Ascending aorta (tissue), 2 donors: ENCODE data around the gene EP400. TPM values are rescaled to one million over a fixed set of nuclear protein-coding genes. Genes with fewer than 3 reads are reported as not detected.

Experiments
- DNase-seq, 2 donors: peaks; one replicate each; pipeline ENCODE4 v3.0.0-alpha.2; 2019; ENCODE audit warnings: low spot score in 2 of 2
- H3K27ac ChIP-seq, 2 donors: fragments of 200-600 bp; sonication (generic); one replicate each; pipeline ENCODE4 v1.5.1; 2016 to 2017; ENCODE audit warnings: mild to moderate bottlenecking in 1 of 2
- H3K27me3 ChIP-seq: fragments of 200-600 bp; sonication (generic); one replicate; pipeline ENCODE4 v1.5.1; 2017
- H3K36me3 ChIP-seq, 2 donors: fragments of 200-600 bp; sonication (generic); one replicate each; pipeline ENCODE4 v1.5.1; 2016
- H3K4me1 ChIP-seq, 2 donors: fragments of 200-600 bp; sonication (generic); one replicate each; pipeline ENCODE4 v1.5.1; 2016 to 2017; ENCODE audit warnings: mild to moderate bottlenecking in 1 of 2
- H3K4me3 ChIP-seq, 2 donors: fragments of 200-600 bp; sonication (generic); one replicate each; pipeline ENCODE4 v1.5.1; 2016 to 2017; ENCODE audit warnings: mild to moderate bottlenecking in 1 of 2
- H3K9me3 ChIP-seq, 2 donors: fragments of 200-600 bp; sonication (generic); one replicate each; pipeline ENCODE4 v1.5.1; 2016
- intact Hi-C: fragments of 100-400 bp; cut with DNase I; formaldehyde crosslinking; loops from one replicate; pipeline ENCODE4 v1.15.1; 2023
- total RNA-seq: library from RNA; depleted of rRNA; stranded (reverse); fragments of >200 nt; gene quantifications from one replicate; pipeline ENCODE4 v1.1.0, GENCODE V29; 2016
- TF ChIP-seq, protein P1 (sequence below), 3 experiments: fragments of 200-600 bp in 2 of 3; fragments of 450-650 bp in 1 of 3; sonication (generic) in 2 of 3; IDR thresholded peaks; one replicate each; pipeline ENCODE4 v1.5.1; 2016 to 2019; ENCODE audit warnings: antibody characterized with exemption in 3 of 3, mild to moderate bottlenecking in 1 of 3, moderate library complexity in 1 of 3

The EP400 gene
- total RNA-seq, 1 donor from 2014 or later, result 23.3 TPM

DNA sequence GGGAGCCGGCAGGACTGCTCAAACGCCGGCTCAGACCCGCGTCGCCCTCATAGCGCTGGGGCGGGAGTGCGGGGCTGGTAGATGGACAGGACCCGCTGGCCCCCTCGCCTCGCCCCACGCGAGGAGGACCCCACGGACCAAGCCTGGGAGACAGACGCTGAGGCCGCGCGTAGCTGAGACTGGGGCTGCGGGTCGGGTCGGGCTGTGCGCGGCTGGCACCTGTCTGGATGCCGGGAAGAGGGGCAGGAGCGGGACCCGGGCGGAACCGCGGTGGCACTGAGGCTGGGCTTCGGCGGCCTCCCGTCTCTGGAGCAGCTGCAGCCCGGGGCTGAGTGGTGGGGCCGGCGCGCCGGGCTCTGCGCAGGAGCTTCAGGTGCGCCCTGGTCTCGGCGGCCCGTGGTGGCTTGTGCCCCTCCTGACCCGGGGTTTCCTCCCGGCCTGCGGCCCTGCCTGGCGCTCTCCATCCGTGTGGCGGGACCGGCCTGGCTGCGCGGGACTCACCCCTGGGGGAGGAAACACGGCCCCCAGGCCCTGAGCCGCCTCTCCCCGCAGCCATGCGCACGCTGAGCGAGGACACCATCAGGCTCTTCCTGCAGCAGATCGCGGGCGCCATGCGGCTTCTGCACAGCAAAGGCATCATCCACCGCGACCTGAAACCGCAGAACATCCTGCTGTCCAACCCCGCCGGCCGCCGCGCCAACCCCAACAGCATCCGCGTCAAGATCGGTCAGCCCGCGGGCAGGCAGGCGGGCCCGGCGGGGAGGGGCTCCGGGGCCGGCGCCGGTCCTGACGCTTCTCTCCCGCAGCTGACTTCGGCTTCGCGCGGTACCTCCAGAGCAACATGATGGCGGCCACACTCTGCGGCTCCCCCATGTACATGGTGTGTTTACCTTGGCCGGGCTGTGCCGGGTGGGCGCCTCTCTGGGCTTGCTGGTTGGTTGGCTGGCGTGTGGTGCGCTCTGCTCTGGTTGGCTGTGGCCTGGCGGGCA, 41.4 kb upstream of the EP400 start:
- no peak overlapping the region for H3K4me3 ChIP-seq
- TF ChIP-seq, protein P1, sequence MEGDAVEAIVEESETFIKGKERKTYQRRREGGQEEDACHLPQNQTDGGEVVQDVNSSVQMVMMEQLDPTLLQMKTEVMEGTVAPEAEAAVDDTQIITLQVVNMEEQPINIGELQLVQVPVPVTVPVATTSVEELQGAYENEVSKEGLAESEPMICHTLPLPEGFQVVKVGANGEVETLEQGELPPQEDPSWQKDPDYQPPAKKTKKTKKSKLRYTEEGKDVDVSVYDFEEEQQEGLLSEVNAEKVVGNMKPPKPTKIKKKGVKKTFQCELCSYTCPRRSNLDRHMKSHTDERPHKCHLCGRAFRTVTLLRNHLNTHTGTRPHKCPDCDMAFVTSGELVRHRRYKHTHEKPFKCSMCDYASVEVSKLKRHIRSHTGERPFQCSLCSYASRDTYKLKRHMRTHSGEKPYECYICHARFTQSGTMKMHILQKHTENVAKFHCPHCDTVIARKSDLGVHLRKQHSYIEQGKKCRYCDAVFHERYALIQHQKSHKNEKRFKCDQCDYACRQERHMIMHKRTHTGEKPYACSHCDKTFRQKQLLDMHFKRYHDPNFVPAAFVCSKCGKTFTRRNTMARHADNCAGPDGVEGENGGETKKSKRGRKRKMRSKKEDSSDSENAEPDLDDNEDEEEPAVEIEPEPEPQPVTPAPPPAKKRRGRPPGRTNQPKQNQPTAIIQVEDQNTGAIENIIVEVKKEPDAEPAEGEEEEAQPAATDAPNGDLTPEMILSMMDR (IDR thresholded peaks at IDR 0.05), result no peak
- intact Hi-C loops, result no loop called here
- peaks cover 4 to 10% of the 10 kb centered on the region in 2 donors for H3K4me1 ChIP-seq
- DNase-seq, result no peak
- peaks cover 66 to 68% of the 10 kb centered on the region in 2 donors for H3K36me3 ChIP-seq
- H3K27me3 ChIP-seq, result no peaks in the 10 kb centered on the region
- H3K27ac ChIP-seq, result no peak overlapping the region
- no peaks in the 10 kb centered on the region for H3K9me3 ChIP-seq

DNA sequence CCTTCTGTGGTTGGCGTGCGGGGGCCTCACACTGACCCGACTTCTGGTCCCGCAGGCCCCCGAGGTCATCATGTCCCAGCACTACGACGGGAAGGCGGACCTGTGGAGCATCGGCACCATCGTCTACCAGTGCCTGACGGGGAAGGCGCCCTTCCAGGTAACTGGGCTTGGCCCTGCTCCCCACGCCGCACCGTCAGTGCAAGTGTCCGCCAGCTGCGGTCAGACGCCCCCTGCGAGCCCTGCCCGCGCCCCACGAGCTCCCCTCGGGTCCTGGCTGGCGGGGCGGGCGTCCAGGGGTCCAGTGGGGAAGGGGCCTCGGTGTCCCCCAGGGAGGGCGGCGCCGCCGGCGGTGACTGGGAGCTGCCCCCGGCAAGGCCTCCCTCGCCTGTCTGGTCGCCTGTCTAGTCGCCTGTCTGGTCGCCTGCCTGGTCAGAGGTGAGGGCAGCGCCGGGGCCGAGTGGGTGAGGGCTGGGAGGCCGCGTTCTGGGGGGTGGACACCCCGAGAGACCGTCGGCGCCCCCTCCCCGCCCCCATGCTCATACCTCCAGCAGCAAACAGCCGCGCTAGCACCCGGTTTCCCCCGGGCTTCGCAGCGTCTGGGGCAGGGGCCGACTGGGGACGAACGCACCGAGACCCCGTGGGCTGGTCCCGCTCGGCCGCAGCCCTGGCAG, 40.5 kb upstream of the EP400 start:
- Histone ChIP-seq H3K36me3 (peaks cover 74 to 75% of the 10 kb centered on the region in 2 donors), H3K27me3 (no peaks in the 10 kb centered on the region), H3K27ac (no peak overlapping the region), H3K4me3 (no peak overlapping the region), H3K9me3 (no peaks in the 10 kb centered on the region), H3K4me1 (peaks cover 4 to 10% of the 10 kb centered on the region in 2 donors)
- intact Hi-C loops, result no loop called here
- TF ChIP-seq, protein P1 (IDR thresholded peaks at IDR 0.05), result no peak
- no peak for DNase-seq

DNA sequence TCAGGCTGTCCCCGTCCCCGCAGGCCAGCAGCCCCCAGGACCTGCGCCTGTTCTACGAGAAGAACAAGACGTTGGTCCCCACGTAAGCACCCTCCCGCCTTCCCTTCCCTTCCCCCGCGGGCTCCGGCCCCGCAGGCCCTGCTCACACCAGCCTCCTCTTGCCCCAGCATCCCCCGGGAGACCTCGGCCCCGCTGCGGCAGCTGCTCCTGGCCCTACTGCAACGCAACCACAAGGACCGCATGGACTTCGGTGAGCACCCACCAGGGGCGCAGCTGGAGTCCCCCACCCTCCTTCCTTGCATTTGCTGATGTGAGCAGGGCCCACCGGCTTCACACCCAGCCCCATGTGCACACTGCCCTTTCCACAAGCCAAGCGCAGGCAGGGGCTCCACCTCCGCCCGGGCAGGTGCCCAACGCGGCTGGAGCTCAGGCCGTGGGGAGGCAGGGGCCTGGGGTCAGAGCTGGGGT, 40.0 kb upstream of the EP400 start:
- no peak for DNase-seq
- Histone ChIP-seq H3K4me1 (peaks cover 4 to 10% of the 10 kb centered on the region in 2 donors), H3K27me3 (no peaks in the 10 kb centered on the region), H3K27ac (no peak overlapping the region), H3K9me3 (no peaks in the 10 kb centered on the region), H3K4me3 (no peak overlapping the region), H3K36me3 (peaks cover 80 to 81% of the 10 kb centered on the region in 2 donors)
- TF ChIP-seq, protein P1 (IDR thresholded peaks at IDR 0.05), result no peak
- intact Hi-C loops, result no loop called here

DNA sequence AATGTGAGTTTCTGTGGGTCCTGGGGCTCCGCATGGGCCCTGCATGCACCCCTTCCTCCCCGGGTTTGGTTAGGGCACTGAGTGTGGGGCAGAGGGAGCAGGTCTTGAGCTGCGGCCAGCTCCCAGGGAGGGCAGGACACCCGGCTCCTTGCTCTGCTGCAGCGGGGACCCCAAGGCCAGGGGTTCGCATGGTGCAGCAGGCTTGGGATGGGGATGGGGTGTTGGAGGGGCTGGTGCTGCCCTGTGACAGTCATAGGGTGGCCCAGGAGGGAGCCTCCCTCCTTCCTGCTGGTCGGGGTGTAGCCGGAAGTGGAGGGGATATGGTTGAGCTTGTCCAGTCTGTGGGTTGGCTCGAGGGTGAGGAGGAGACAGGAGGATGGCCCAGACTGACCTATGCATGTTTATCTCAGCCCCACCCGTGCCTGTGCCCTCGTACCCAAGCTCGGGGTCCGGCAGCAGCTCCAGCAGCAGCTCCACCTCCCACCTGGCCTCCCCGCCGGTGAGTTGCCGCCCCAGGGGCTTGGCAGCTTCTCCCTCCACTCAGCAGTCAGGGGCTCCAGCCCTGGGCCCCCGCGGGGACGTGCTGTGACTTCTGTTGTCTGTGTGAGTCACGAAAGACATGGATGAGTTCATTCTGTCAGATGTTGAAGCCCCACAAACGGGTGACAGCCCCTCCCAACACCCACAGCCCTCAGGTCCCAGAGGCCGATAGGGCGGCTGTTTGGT, 39.3 kb upstream of the EP400 start:
- TF ChIP-seq, protein P1 (IDR thresholded peaks at IDR 0.05), result no peak
- intact Hi-C loops, result no loop called here
- Histone ChIP-seq H3K36me3 (peaks cover 87 to 88% of the 10 kb centered on the region in 2 donors), H3K27me3 (no peaks in the 10 kb centered on the region), H3K27ac (no peak overlapping the region), H3K4me3 (no peak overlapping the region), H3K9me3 (no peaks in the 10 kb centered on the region), H3K4me1 (peaks cover 4 to 10% of the 10 kb centered on the region in 2 donors)
- no peak for DNase-seq

DNA sequence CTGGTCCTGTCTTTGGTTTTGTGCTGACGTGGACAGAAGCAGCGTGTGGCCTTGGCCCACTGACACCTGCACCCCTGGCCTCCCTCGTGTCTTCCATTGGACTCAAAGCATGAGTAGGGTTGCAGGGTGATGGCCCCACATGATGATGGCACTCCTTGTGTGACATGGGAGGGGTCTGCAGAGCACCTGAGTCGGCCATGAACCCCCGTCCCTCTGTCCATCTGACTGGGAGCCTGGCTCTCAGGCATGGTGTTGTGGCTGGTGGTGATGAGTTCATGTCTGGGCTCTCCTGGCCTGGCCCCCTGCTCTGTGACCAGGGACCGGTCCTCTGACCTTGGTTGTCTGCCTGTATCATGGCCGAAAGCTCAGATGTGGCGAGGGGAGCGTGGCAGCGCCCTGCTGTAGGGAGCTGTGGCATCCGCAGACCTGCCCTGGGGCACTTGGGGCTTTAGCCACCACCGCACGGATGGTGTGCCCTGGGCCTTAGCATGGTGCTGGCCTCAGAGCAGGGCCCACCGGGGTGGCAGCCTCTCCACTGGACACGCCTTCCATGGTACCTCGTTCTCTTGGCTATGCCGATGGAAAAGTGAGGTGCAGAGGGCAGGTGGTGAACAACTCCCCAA, 38.6 kb upstream of the EP400 start:
- Histone ChIP-seq H3K4me3 (no peak overlapping the region), H3K27me3 (no peaks in the 10 kb centered on the region), H3K36me3 (peaks cover 94 to 95% of the 10 kb centered on the region in 2 donors), H3K9me3 (no peaks in the 10 kb centered on the region), H3K4me1 (peaks cover 4 to 10% of the 10 kb centered on the region in 2 donors), H3K27ac (no peak overlapping the region)
- intact Hi-C loops, result no loop called here
- DNase-seq, result no peak
- TF ChIP-seq, protein P1 (IDR thresholded peaks at IDR 0.05), result no peak
